NCI-H2227 (cell line): ENCODE measurements around the gene POMT2.

ENCODE experiments used
- DNase-seq: peaks from one replicate; lab custom pipeline; 2025; ENCODE audit not compliant: unreplicated experiment; lab: John Stamatoyannopoulos, UW

POMT2 gene

GRCh38 chr14:77242752-77243151 is 77.9 kb downstream of the POMT2 start:
- no peak for DNase-seq

GRCh38 chr14:77241955-77242354 is 78.7 kb downstream of the POMT2 start:
- DNase-seq = no peak

GRCh38 chr14:77240336-77240915 is 80.3 kb downstream of the POMT2 start:
- DNase-seq = no peak

GRCh38 chr14:77239412-77239811 is 81.3 kb downstream of the POMT2 start:
- DNase-seq = no peak

GRCh38 chr14:77238996-77239395 is 81.7 kb downstream of the POMT2 start:
- DNase-seq = no peak

GRCh38 chr14:77238356-77238755 is 82.3 kb downstream of the POMT2 start:
- no peak for DNase-seq

GRCh38 chr14:77236814-77237213 is 83.9 kb downstream of the POMT2 start:
- DNase-seq = no peak

- DNase-seq = no peak
These were observed 89.0 kb downstream of the POMT2 start for GRCh38 chr14:77231721-77232120.

GRCh38 chr14:77230914-77231313 is 89.8 kb downstream of the POMT2 start:
- no peak for DNase-seq

GRCh38 chr14:77228056-77228455 is 92.6 kb downstream of the POMT2 start:
- no peak for DNase-seq

GRCh38 chr14:77225892-77226557 is 94.7 kb downstream of the POMT2 start:
- DNase-seq = no peak

- DNase-seq = no peak
These were observed 95.4 kb downstream of the POMT2 start for GRCh38 chr14:77225254-77225653.
